Osteocyte (in vitro differentiated cells): Measurements from ENCODE around the gene PTPRG. TPM values are rescaled to one million over a fixed set of nuclear protein-coding genes. Genes with fewer than 3 reads are reported as not detected.

Source experiments
- DNase-seq: peaks from one replicate; pipeline ENCODE4 v3.0.0; 2021; ENCODE audit warnings: mixed read lengths; ENCODE audit not compliant: unreplicated experiment; ENCODE audit errors: extremely low spot score
- H3K27ac Mint-ChIP-seq: one replicate; pipeline ENCODE4 v1.8.0; 2021; ENCODE audit warnings: mild to moderate bottlenecking, mixed read lengths; ENCODE audit not compliant: unreplicated experiment
- H3K27me3 Mint-ChIP-seq: one replicate; pipeline ENCODE4 v1.8.0; 2021; ENCODE audit warnings: mixed read lengths; ENCODE audit not compliant: unreplicated experiment
- H3K36me3 Mint-ChIP-seq: one replicate; pipeline ENCODE4 v1.8.0; 2021; ENCODE audit warnings: mixed read lengths; ENCODE audit not compliant: unreplicated experiment
- H3K4me1 Mint-ChIP-seq: one replicate; pipeline ENCODE4 v1.8.0; 2021; ENCODE audit warnings: mixed read lengths; ENCODE audit not compliant: unreplicated experiment
- H3K4me3 Mint-ChIP-seq: one replicate; pipeline ENCODE4 v1.8.0; 2021; ENCODE audit warnings: mild to moderate bottlenecking, moderate library complexity, mixed read lengths; ENCODE audit not compliant: unreplicated experiment
- H3K9me3 Mint-ChIP-seq: one replicate; pipeline ENCODE4 v1.8.0; 2021; ENCODE audit warnings: mixed read lengths; ENCODE audit not compliant: unreplicated experiment
- total RNA-seq: library from RNA; stranded (reverse); gene quantifications from 2 replicates; pipeline ENCODE4 v1.2.1, GENCODE V29; 2021
- TF ChIP-seq, protein P1 (sequence below): fragments of 200-600 bp; sonication (generic); IDR thresholded peaks from 2 replicates; pipeline ENCODE4 v1.5.0; 2021; ENCODE audit warnings: antibody characterized with exemption, mild to moderate bottlenecking, moderate library complexity

PTPRG gene
- total RNA-seq, 1 donor from 2014 or later = 48.1 TPM

DNA sequence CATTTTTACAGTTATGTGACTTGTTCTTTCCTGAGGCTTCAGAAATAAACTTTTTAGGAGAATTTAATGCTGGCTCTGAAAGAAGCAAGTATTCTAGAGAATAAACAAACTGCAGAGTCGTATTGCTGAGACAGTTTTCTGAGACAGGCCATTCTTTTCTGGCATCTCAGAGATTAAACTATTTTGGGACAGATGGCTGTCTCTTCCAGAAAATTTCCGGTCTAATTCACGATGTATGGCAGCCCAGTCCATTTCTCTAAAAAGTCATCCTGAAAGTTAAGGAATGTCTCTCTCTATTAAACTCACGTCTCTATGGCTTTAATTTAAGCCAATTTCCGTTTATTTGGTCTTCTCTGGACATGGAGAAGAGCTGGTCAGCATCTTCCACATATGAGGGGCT, 603.4 kb downstream of the PTPRG start:
- H3K4me1 Mint-ChIP-seq = peaks cover 6% of the 10 kb centered on the region
- H3K9me3 Mint-ChIP-seq = no peaks in the 10 kb centered on the region
- H3K27me3 Mint-ChIP-seq = no peaks in the 10 kb centered on the region
- no peaks in the 10 kb centered on the region for H3K36me3 Mint-ChIP-seq
- TF ChIP-seq, protein P1, sequence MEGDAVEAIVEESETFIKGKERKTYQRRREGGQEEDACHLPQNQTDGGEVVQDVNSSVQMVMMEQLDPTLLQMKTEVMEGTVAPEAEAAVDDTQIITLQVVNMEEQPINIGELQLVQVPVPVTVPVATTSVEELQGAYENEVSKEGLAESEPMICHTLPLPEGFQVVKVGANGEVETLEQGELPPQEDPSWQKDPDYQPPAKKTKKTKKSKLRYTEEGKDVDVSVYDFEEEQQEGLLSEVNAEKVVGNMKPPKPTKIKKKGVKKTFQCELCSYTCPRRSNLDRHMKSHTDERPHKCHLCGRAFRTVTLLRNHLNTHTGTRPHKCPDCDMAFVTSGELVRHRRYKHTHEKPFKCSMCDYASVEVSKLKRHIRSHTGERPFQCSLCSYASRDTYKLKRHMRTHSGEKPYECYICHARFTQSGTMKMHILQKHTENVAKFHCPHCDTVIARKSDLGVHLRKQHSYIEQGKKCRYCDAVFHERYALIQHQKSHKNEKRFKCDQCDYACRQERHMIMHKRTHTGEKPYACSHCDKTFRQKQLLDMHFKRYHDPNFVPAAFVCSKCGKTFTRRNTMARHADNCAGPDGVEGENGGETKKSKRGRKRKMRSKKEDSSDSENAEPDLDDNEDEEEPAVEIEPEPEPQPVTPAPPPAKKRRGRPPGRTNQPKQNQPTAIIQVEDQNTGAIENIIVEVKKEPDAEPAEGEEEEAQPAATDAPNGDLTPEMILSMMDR = no peak
- no peak overlapping the region for H3K4me3 Mint-ChIP-seq
- no peak for DNase-seq
- H3K27ac Mint-ChIP-seq = no peak overlapping the region

DNA sequence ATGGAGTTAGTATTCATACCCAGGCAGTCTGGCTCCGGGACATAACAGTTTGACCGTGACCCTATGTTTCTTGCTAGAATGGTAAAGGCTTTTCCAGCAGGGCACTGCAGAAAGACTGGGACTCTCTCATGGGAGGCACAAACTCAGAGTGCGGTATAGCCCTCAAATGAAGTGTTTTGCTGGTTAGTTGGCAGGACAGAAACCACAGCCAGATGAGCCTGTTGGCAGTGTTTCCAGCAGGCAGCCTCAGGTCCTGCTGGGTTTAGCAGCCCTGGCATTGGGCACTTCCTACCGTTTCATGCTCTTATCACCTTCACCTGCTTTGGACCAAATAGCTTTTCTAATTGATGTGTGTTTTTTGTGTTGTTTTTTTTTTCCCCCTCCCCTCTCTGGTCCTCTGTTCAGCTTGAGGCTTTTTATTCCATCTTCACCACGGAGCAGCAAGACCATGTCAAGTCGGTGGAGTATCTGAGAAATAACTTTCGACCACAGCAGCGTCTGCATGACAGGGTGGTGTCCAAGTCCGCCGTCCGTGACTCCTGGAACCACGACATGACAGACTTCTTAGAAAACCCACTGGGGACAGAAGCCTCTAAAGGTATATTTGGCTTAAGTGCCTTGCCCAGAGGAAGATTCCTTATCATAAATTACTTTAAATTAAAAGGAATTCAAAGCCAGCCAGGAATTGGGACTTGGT, 606.3 kb downstream of the PTPRG start:
- Mint-ChIP-seq H3K27ac (no peak overlapping the region), H3K27me3 (no peaks in the 10 kb centered on the region), H3K9me3 (peaks cover 9% of the 10 kb centered on the region), H3K36me3 (no peaks in the 10 kb centered on the region), H3K4me1 (no peaks in the 10 kb centered on the region), H3K4me3 (no peak overlapping the region)
- TF ChIP-seq, protein P1 = no peak
- no peak for DNase-seq

DNA sequence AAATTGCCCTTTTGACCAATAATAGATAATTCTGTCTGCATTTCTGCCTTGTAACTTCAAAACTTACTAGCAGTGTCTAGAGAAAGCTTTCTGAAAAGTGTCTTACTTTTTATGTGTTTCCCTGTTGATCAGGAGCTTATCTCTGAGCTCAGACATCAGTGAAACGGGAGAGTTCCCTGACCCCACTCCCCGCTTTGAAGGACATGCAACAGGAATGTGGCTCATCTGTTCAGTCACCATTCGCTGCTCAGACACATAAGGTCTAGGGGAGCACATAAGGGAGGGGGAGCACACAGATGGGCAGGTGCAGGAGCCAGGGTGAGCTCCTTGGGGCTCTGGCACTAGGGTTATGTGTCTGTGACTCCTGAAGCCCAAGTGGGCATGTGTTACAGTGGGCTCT, 607.0 kb downstream of the PTPRG start:
- Mint-ChIP-seq H3K4me1 (no peaks in the 10 kb centered on the region), H3K4me3 (no peak overlapping the region), H3K9me3 (peaks cover 9% of the 10 kb centered on the region), H3K27ac (no peak overlapping the region), H3K36me3 (no peaks in the 10 kb centered on the region), H3K27me3 (no peaks in the 10 kb centered on the region)
- TF ChIP-seq, protein P1 = no peak
- no peak for DNase-seq

DNA sequence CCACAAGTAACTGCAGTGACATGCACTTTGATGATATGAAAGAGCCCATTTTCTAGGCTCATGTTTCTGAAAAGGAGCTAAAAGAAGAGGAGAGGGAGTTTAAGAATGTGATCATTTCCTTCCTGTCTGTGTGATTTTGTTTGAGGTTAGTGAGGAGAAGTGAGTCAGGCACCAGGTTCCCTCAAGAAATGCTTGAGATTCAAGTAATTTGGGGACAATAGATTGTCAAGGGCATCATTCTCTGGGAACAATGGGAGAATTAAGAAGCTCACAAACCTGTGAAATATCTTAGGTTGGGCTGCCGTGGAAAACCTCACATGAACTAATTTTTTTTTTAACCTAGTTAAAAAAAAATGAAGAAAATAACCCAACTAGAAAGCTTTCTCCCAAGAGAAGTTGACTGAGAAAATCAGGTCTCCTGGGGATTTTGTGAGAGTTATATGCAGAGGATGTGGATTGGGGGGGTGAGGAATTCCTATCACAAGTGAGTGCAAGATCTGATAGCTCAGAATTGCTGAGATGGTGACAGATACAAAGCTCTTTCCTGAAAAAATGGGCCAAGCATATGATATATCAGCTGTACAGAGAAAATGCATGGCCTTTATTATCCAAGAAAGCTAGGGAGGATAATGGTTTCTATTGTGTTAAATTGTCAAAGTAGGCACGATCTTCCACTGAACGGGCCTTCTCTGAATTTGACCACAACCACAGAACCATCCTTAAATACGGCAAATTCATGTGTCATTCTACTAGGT, 608.7 kb downstream of the PTPRG start:
- Mint-ChIP-seq H3K27ac (no peak overlapping the region), H3K27me3 (no peaks in the 10 kb centered on the region), H3K4me3 (no peak overlapping the region), H3K36me3 (no peaks in the 10 kb centered on the region), H3K4me1 (no peaks in the 10 kb centered on the region), H3K9me3 (peaks cover 9% of the 10 kb centered on the region)
- TF ChIP-seq, protein P1 = no peak
- DNase-seq = no peak

DNA sequence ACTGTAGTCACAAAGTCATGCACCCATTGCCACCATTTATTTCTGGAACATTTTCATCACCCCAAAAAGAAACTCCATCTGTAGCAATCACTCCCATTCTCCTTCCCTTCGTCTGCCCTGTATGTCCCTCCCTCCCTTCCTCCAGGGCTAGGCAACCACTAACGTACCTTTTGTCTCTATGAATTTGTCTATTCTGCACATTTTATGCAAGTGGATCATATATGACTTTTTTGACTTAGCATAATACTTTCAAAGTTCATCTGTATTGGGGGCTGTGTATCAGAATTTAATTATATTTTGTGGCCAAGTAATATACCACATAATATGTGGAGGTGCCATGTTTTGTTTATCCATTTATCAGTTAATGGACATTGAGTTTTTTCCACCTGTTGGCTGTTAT, 610.4 kb downstream of the PTPRG start:
- no peaks in the 10 kb centered on the region for H3K4me1 Mint-ChIP-seq
- no peak overlapping the region for H3K27ac Mint-ChIP-seq
- peaks cover 9% of the 10 kb centered on the region for H3K9me3 Mint-ChIP-seq
- H3K27me3 Mint-ChIP-seq = no peaks in the 10 kb centered on the region
- H3K4me3 Mint-ChIP-seq = no peak overlapping the region
- TF ChIP-seq, protein P1 = no peak
- H3K36me3 Mint-ChIP-seq = no peaks in the 10 kb centered on the region
- no peak for DNase-seq
